Ishikawa (cell line): Measurements from ENCODE around the gene TEKT2.

Experiments
- CEBPB ChIP-seq: IDR thresholded peaks from 2 replicates; pipeline ENCODE4 v1.6.1; 2012
- CREB1 ChIP-seq: IDR thresholded peaks from 2 replicates; pipeline ENCODE4 v1.6.1; 2012; ENCODE audit warnings: low read depth
- EGR1 ChIP-seq: IDR thresholded peaks from 2 replicates; pipeline ENCODE4 v1.6.1; 2012
- EP300 ChIP-seq: IDR thresholded peaks from 2 replicates; pipeline ENCODE4 v1.6.1; 2012; ENCODE audit warnings: borderline replicate concordance
- FOXM1 ChIP-seq: IDR thresholded peaks from 2 replicates; pipeline ENCODE4 v1.6.1; 2012; ENCODE audit warnings: low read depth, borderline replicate concordance
- NFIC ChIP-seq: IDR thresholded peaks from 2 replicates; pipeline ENCODE4 v1.6.1; 2012
- RAD21 ChIP-seq: IDR thresholded peaks from 2 replicates; pipeline ENCODE4 v1.6.1; 2012; ENCODE audit warnings: low read depth
- REST ChIP-seq: IDR thresholded peaks from 2 replicates; pipeline ENCODE4 v1.6.1; 2012; ENCODE audit warnings: low read depth, mild to moderate bottlenecking
- TAF1 ChIP-seq: IDR thresholded peaks from 2 replicates; pipeline ENCODE4 v1.6.1; 2012; ENCODE audit warnings: low read depth, mild to moderate bottlenecking
- TCF12 ChIP-seq: IDR thresholded peaks from 2 replicates; pipeline ENCODE4 v1.6.1; 2012; ENCODE audit warnings: low read depth
- TEAD4 ChIP-seq: IDR thresholded peaks from 2 replicates; pipeline ENCODE4 v1.6.1; 2012
- YY1 ChIP-seq: IDR thresholded peaks from 2 replicates; pipeline ENCODE4 v1.6.1; 2012; ENCODE audit warnings: low read depth
- ZBTB7A ChIP-seq: IDR thresholded peaks from 2 replicates; pipeline ENCODE4 v1.6.1; 2012; ENCODE audit warnings: low read depth
- TF ChIP-seq, protein P1 (sequence below): IDR thresholded peaks from 2 replicates; pipeline ENCODE4 v1.6.1; 2012
- TF ChIP-seq, protein P2 (sequence below): IDR thresholded peaks from 2 replicates; pipeline ENCODE4 v1.6.1; 2012

Gene TEKT2

GRCh38 chr1:36091698-36092097 is 7.8 kb downstream of the TEKT2 start:
- no peak for TF ChIP-seq TEAD4
- TF ChIP-seq CREB1, result no peak
- no peak for TF ChIP-seq NFIC
- TF ChIP-seq, protein P1, sequence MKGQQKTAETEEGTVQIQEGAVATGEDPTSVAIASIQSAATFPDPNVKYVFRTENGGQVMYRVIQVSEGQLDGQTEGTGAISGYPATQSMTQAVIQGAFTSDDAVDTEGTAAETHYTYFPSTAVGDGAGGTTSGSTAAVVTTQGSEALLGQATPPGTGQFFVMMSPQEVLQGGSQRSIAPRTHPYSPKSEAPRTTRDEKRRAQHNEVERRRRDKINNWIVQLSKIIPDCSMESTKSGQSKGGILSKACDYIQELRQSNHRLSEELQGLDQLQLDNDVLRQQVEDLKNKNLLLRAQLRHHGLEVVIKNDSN, result no peak
- TF ChIP-seq REST, result no peak

DNA sequence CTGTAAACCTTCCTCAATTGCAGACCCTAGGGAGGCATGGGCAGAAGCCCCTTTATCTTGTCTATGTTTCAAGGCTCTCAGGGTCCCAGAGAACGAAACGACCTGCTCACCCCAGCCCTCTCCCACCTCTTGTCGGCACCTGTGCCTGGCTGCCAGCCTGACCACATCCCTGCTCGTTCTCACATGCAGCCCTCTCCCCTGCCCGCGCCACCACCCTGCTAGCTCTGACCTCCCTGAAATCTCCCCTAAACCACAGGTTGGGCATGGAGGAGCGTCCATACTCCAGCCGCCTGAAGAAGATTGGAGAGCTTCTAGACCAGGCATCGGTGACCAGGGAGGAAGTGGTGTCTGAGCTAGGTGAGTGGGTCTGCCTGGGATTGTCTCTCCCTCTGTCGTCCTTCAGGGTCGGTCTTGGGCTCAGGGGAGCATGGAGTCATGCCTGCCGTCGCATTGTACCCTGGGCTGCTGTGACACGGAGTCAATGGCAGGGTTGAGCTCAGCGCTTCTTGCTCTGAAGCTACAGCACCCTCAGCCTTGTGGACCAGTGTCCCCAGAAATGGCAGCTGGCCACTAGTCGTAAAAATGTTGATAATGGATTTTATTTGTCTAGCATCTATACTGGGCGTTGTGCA is 8.4 kb downstream of the TEKT2 start:
- TF ChIP-seq REST (no peak), CREB1 (no peak), TCF12 (no peak), RAD21 (no peak), FOXM1 (no peak), EP300 (no peak), YY1 (no peak), TEAD4 (no peak), EGR1 (no peak)
- TF ChIP-seq, protein P1, result no peak

DNA sequence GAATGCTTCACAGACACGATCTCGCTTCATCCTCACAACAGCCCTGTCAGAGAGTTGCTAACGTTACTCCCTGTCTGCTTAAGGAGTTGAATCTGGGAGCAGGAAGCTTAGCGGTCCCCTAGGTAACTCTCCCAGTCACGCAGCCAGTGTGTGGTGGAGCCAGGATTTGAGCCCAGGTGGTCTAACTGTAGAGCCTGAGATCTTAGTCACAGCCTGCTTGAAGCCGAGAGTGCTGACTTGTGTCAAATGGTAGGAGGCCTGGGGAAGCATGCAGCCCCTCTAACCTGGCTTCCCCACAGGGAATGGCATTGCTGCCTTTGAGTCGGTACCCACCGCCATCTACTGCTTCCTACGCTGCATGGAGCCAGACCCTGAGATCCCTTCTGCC is 8.9 kb downstream of the TEKT2 start:
- TF ChIP-seq CEBPB (no peak), RAD21 (no peak), NFIC (no peak), REST (no peak), EGR1 (no peak), FOXM1 (no peak), TCF12 (no peak), ZBTB7A (no peak), YY1 (no peak), EP300 (no peak)
- TF ChIP-seq, protein P1, result no peak

DNA sequence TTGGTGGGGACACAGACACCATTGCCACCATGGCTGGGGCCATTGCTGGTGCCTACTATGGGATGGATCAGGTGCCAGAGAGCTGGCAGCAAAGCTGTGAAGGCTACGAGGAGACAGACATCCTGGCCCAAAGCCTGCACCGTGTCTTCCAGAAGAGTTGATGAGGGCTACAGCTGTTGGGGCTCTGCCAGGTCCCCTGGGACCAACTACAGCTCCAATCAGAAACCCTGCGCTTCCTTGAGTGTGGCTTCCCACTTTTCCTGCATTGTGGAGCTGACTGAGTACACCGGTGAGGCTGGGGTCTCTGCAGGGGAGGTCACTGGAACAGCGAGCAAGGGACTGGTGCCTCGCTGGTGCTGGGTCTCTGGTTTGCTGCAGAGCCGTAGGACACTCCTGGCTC is 9.3 kb downstream of the TEKT2 start:
- TF ChIP-seq, protein P1, result no peak
- TF ChIP-seq ZBTB7A (no peak), CREB1 (no peak), FOXM1 (no peak)

DNA sequence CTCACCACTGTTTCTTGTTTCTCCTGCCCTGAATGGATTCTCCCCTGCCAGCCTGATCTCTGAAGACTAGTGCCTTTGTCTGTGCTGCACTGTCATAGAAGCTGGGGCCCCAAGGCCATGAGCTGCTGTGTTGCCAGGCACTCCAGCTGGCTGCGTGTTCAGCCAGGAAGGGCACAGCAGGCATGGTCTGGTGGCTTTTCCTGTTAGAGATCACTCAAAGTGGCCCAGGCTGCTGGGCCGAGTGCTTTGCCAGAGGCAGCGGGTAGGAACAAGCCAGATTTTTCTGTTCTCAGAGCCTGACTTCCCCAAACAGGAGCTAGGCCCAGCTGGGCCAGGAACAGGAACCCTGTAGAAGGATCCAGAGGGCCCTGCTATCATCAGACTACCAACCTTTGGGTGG is 10.0 kb downstream of the TEKT2 start:
- TF ChIP-seq TEAD4 (no peak), EP300 (no peak), FOXM1 (no peak), ZBTB7A (no peak), YY1 (no peak), CEBPB (no peak), EGR1 (no peak), REST (no peak), RAD21 (no peak), CREB1 (no peak), TCF12 (no peak), TAF1 (no peak), NFIC (no peak)
- TF ChIP-seq, protein P1, result no peak
- TF ChIP-seq, protein P2, sequence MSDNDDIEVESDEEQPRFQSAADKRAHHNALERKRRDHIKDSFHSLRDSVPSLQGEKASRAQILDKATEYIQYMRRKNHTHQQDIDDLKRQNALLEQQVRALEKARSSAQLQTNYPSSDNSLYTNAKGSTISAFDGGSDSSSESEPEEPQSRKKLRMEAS, result no peak
